ENCODE data around the gene PCDH9. TPM values are rescaled to one million over a fixed set of nuclear protein-coding genes. Genes with fewer than 3 reads are reported as not detected.

PCDH9 gene
- total and polyA plus RNA-seq, 10 of the 15 experiments (the other 5 are each of a cell fraction or from before 2014, with no cell fraction given) = 0.02 to 2.3 (median 0.05) TPM; not detected in 1

GRCh38 chr13:66556306-66556705 lies 673.8 kb downstream of the PCDH9 start (continued):
- TF ChIP-seq, protein P1, sequence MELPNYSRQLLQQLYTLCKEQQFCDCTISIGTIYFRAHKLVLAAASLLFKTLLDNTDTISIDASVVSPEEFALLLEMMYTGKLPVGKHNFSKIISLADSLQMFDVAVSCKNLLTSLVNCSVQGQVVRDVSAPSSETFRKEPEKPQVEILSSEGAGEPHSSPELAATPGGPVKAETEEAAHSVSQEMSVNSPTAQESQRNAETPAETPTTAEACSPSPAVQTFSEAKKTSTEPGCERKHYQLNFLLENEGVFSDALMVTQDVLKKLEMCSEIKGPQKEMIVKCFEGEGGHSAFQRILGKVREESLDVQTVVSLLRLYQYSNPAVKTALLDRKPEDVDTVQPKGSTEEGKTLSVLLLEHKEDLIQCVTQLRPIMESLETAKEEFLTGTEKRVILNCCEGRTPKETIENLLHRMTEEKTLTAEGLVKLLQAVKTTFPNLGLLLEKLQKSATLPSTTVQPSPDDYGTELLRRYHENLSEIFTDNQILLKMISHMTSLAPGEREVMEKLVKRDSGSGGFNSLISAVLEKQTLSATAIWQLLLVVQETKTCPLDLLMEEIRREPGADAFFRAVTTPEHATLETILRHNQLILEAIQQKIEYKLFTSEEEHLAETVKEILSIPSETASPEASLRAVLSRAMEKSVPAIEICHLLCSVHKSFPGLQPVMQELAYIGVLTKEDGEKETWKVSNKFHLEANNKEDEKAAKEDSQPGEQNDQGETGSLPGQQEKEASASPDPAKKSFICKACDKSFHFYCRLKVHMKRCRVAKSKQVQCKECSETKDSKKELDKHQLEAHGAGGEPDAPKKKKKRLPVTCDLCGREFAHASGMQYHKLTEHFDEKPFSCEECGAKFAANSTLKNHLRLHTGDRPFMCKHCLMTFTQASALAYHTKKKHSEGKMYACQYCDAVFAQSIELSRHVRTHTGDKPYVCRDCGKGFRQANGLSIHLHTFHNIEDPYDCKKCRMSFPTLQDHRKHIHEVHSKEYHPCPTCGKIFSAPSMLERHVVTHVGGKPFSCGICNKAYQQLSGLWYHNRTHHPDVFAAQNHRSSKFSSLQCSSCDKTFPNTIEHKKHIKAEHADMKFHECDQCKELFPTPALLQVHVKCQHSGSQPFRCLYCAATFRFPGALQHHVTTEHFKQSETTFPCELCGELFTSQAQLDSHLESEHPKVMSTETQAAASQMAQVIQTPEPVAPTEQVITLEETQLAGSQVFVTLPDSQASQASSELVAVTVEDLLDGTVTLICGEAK (IDR thresholded peaks at IDR 0.05; ENCODE audit: borderline replicate concordance) = no peak
- no peak for TF ChIP-seq BHLHE40 (IDR thresholded peaks at IDR 0.05; ENCODE audit: borderline replicate concordance in 1 of 2, low read depth in 2 of 2, low read length in 1 of 2)
- TF ChIP-seq HCFC1 (IDR thresholded peaks at IDR 0.05; ENCODE audit: low read length) = no peak
- TF ChIP-seq PAX5 (IDR thresholded peaks at IDR 0.05; ENCODE audit: borderline replicate concordance, low read depth, low read length) = no peak
- no peak for TF ChIP-seq CEBPB (IDR thresholded peaks at IDR 0.05; ENCODE audit: borderline replicate concordance in 1 of 2, low read depth in 2 of 2, low read length in 2 of 2)
- no peak for TF ChIP-seq CREB1 (IDR thresholded peaks at IDR 0.05; ENCODE audit: low read depth)
- TF ChIP-seq IKZF2 (IDR thresholded peaks at IDR 0.05) = no peak

GRCh38 chr13:66553391-66553790 lies 676.7 kb downstream of the PCDH9 start:
- ATAC-seq = no peak
- ChIA-PET RAD21 (ENCODE audit: unreplicated experiment) (no interaction called here), SMC1A (ENCODE audit: uncharacterized antibody, unreplicated experiment) (no interaction called here), POLR2A (no interaction called here), CTCF (no interaction called here)
- Histone ChIP-seq H3K4me1 (ENCODE audit: control insufficient read depth, insufficient read depth, low read length) (no peaks in the 10 kb centered on the region), H3K9me3 (replicated peaks; ENCODE audit: control insufficient read depth, insufficient read depth, low read length) (no peaks in the 10 kb centered on the region), H3K4me3 (no peak overlapping the region), H4K20me1 (ENCODE audit: control insufficient read depth, insufficient read depth) (no peaks in the 10 kb centered on the region), H3K27me3 (replicated peaks in 1 of 2; ENCODE audit: control insufficient read depth in 2 of 2, insufficient read depth in 2 of 2, low read length in 1 of 2) (no peaks in the 10 kb centered on the region), H3K79me2 (ENCODE audit: control insufficient read depth, insufficient read depth, low read length) (no peaks in the 10 kb centered on the region), H2AFZ (ENCODE audit: control insufficient read depth, low read depth, low read length) (no peak overlapping the region), H3K4me2 (ENCODE audit: control insufficient read depth, insufficient read depth) (no peak overlapping the region), H3K9ac (ENCODE audit: control insufficient read depth, insufficient read depth, low read length) (no peak overlapping the region), H3K36me3 (ENCODE audit: control insufficient read depth in 2 of 2, insufficient read depth in 2 of 2, low read length in 1 of 2) (no peaks in the 10 kb centered on the region), H3K27ac (ENCODE audit: control insufficient read depth, insufficient read depth) (no peak overlapping the region)
- intact Hi-C loops (cut with micrococcal nuclease; ENCODE audit: unreplicated experiment) (no loop called here), in situ Hi-C loops (cut with MboI) (no loop called here)
- FAIRE-seq = no peak
- BruUV-seq (replicated peaks) = no TSS peak
- no peak for DNase-seq (ENCODE audit: low read depth, low spot score)
- 19% methylated on average over 2 of the region's 2 CpGs for WGBS (ENCODE audit: insufficient coverage, insufficient replicate concordance, low lambda C conversion rate, missing lambda C conversion rate)
- TF ChIP-seq EZH2 (IDR thresholded peaks at IDR 0.05; ENCODE audit: borderline replicate concordance, control insufficient read depth, low read depth, low read length) (no peak), MEF2A (IDR thresholded peaks at IDR 0.05; ENCODE audit: insufficient read depth, low read depth, low read length) (no peak), ZNF687 (IDR thresholded peaks at IDR 0.05) (no peak), CBX3 (IDR thresholded peaks at IDR 0.05; ENCODE audit: borderline replicate concordance, low read depth) (no peak)
